Fibroblast of pulmonary artery (primary cell): ENCODE data around the gene PRPF4.
A peak's percentile ranks its signal among the peaks of the same experiment; 100 is the strongest.

Source experiments
- DNase-seq: peaks from one replicate; pipeline ENCODE4 v3.0.0-alpha.2; 2010; ENCODE audit warnings: low read depth
- H3K4me3 ChIP-seq: replicated peaks from 2 replicates; pipeline ENCODE4 v1.5.1; 2011; ENCODE audit warnings: low read depth, mild to moderate bottlenecking, control low read depth, low read length, moderate library complexity
- TF ChIP-seq, protein P1 (sequence below): IDR thresholded peaks from 2 replicates; pipeline ENCODE4 v1.5.1; 2011; ENCODE audit warnings: mild to moderate bottlenecking, control low read depth, low read length, inconsistent platforms; ENCODE audit errors: missing control alignments

The PRPF4 gene

DNA sequence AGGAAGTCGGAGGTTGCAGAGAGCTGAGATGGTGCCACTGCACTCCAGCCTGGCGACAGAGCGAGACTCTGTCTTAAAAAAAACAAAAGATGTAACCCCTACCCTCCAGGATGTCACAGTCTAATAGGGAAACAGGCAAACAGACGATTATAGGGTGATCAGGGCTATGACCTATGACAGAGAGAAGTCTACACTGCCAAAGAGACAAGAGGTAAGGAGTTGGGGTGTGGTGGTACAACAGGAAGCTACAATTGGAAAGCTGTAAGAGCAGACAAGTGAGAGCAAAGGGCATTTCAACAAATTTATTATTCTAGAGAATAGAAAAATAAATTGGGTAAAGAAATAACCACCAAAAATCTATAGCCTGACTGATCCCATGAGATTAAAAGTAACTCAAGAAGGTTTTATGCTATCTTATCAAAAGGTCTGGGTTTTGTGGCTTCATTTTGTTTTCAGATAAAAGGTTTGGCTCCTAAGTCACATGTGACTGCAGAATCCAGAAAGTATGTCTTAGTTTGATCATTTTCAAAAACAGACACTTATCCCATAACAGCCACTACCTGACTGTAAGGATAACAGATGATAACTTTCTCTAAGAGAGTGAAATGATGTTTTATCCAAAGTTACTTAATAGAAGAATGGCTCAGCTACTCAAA is 7.4 kb upstream of the PRPF4 start:
- no peak overlapping the region for H3K4me3 ChIP-seq
- TF ChIP-seq, protein P1, sequence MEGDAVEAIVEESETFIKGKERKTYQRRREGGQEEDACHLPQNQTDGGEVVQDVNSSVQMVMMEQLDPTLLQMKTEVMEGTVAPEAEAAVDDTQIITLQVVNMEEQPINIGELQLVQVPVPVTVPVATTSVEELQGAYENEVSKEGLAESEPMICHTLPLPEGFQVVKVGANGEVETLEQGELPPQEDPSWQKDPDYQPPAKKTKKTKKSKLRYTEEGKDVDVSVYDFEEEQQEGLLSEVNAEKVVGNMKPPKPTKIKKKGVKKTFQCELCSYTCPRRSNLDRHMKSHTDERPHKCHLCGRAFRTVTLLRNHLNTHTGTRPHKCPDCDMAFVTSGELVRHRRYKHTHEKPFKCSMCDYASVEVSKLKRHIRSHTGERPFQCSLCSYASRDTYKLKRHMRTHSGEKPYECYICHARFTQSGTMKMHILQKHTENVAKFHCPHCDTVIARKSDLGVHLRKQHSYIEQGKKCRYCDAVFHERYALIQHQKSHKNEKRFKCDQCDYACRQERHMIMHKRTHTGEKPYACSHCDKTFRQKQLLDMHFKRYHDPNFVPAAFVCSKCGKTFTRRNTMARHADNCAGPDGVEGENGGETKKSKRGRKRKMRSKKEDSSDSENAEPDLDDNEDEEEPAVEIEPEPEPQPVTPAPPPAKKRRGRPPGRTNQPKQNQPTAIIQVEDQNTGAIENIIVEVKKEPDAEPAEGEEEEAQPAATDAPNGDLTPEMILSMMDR, result no peak
- DNase-seq, result no peak

- TF ChIP-seq, protein P1, result no peak
- H3K4me3 ChIP-seq, result no peak overlapping the region
- DNase-seq, result no peak
These were observed 6.1 kb upstream of the PRPF4 start for GRCh38 chr9:113269355-113269754.

GRCh38 chr9:113269871-113270270 is 5.6 kb upstream of the PRPF4 start:
- TF ChIP-seq, protein P1, result no peak
- no peak overlapping the region for H3K4me3 ChIP-seq
- no peak for DNase-seq

DNA sequence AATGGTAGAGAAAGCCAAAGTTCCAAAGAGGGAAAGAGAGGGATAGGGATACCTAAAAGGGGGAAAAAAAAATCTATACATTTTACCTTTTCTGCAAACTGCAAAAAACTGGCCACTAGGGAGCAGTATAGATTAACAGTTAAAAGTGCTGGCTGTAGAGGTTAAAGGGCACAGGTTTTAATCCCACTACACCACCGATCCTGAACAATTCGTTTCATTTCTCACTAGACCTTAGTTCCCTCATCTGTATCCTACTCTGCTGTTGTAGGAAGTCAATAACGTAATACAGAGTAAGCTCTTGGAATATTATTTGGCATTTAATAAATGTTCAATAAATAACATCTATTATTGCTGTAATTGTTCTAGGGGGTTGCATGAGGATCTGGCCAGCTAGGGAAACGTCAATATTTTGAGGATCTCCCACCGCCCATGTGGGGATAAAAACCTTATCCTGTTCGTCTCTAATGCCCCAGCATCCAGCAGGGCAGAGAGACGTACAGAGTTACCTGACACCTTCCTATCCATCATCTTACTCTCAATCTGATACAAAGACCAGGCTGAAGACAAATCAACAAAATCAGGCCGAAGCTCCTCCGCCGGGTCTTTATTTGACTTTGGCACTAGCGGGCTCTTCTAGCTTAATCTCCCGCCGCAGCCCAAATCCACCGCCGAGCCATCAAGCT is 843 bp upstream of the PRPF4 start:
- peak overlapping the region; percentile 96 for H3K4me3 ChIP-seq
- peak; percentile 68 for DNase-seq
- TF ChIP-seq, protein P1, result peak; percentile 65

GRCh38 chr9:113278840-113279239 is 3.4 kb downstream of the PRPF4 start:
- TF ChIP-seq, protein P1, result no peak
- no peak overlapping the region for H3K4me3 ChIP-seq
- DNase-seq, result no peak

DNA sequence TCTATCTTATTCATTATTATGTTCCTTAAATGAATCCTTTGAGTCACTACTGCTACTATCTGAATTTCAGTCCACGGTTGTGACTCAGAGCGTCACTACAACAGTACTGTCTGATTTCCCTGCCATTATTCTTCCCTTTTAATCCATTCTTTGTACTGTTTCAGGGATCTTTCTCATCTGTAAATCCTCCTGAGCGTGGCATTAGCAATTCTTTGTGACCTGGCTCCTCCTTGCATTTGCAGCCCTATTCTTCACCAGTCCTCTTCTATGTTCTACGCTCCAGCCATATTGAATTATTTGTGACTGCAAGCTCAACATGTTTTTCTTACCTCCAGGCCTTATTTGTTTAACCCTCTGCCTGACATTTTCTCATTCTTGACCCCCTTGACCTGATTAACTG is 5.9 kb downstream of the PRPF4 start:
- TF ChIP-seq, protein P1, result no peak
- no peak overlapping the region for H3K4me3 ChIP-seq
- no peak for DNase-seq

DNA sequence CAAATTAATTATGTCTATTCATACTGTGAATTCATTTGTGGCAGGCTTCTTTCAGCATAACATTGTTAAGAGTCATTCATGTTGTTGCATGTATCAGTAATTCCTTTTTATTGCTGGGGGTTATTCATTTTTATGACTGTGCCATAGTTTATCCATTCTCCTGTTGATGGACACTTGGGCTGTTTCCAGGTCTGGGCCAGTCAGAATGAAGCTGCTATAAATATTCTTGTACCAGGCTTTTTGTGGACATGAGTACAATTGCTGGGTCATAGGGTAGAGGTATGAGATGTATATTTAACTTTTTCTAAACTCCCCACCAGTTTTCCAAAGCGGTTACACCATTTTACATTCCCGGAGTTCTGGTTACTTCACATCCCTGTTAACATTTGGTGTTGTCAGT is 13.6 kb downstream of the PRPF4 start:
- TF ChIP-seq, protein P1, result no peak
- DNase-seq, result no peak
- no peak overlapping the region for H3K4me3 ChIP-seq
